HG03575 (cell line): Measurements from ENCODE around the gene DDX55.

ENCODE experiments used
- ATAC-seq: cut with Tn5 transposase; IDR thresholded peaks from one replicate; pipeline ENCODE4 v1.9.1; 2021; ENCODE audit not compliant: unreplicated experiment, insufficient number of reproducible peaks, low FRiP score; ENCODE audit errors: extremely low read depth

The DDX55 gene

DNA sequence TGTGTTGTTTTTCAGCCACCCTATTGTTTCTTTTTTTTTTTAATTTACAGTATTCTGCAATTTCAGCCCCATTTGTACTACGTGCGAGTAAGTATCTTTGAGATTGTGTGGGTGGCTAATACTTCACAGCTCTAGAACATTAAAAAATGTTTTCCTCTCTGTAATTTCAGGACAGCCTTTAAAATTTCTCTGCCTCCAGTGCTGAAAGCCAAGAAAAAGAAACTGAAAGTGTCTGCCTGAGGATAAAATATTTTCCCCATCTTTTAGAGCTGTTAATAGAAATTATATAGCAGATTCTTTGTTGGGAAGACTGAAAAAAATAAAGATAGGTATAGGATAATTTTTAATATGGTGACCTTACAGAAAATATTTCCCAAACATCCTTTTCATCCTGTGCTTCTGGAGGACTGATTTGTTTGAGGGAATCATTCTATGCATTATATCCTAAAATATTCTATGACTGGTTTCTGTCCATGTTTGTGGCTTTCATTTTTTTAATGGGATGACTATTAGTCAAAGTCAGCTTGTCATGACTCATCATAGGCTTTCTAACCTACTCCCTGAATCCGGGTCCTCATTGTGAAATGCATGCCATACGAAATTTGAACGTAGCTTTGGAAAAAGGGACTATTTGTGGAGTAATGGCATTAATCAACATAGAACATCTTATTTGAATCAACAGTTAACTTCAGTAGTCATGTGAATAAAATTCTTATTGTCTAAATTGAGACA lies 58.3 kb downstream of the DDX55 start:
- ATAC-seq: no peak

DNA sequence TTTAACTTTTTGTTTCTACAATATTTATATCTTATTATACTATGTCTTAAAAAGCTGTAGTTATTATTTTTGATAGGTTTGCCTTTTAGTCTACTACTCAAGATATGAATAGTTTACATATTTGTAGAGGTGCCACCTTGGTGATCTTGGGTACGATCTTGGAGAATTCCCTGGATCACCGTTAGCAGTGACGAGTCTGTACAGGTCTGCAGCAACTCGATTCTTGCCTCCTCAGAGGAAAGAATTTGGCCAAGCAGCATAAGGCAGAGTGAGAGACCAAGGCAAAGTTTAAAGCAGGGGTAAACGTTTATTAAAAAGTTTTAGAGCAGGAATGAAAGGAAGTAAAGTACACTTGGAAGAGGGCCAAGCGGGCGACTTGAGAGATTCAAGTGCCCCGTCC lies 65.9 kb downstream of the DDX55 start:
- ATAC-seq: no peak
